ENCODE results near the gene EXOC3.

The EXOC3 gene

DNA sequence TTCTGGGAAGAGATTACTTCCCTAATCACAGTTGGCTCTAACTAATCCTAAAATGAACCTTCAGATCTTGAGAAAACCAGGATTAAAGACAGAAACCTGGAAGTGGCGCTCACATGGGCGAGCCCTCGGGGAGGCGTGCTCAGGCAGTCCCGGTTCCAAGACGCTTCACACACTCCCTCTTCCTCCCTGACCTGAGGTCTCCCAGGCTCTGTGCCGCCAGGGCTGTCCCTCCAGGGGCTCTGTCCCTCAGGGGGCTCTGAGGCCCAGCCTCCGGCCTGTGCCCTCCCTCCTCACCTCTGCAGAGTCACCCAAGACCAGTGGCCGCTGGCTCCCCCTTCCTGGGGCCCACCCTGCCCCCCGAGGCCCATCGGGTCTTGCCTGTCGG is 71.1 kb downstream of the EXOC3 start:
- no peak overlapping the region for H3K27ac ChIP-seq (ENCODE audit: insufficient read depth, low read length, poor library complexity, severe bottlenecking)
- no peaks in the 10 kb centered on the region for H3K9me3 ChIP-seq (ENCODE audit: control insufficient read depth, low read length)
- H3K36me3 ChIP-seq (ENCODE audit: control insufficient read depth, insufficient read depth, low read length): no peaks in the 10 kb centered on the region
- H3K4me1 ChIP-seq (ENCODE audit: control insufficient read depth, insufficient read depth, low read length, poor library complexity, severe bottlenecking): no peaks in the 10 kb centered on the region
- no peaks in the 10 kb centered on the region for H3K27me3 ChIP-seq (replicated peaks; ENCODE audit: control insufficient read depth, insufficient read depth, low read length, poor library complexity, severe bottlenecking)
- DNase-seq: no peak
- H3K4me3 ChIP-seq (ENCODE audit: insufficient read depth, low read depth, low read length, poor library complexity, severe bottlenecking): no peak overlapping the region

DNA sequence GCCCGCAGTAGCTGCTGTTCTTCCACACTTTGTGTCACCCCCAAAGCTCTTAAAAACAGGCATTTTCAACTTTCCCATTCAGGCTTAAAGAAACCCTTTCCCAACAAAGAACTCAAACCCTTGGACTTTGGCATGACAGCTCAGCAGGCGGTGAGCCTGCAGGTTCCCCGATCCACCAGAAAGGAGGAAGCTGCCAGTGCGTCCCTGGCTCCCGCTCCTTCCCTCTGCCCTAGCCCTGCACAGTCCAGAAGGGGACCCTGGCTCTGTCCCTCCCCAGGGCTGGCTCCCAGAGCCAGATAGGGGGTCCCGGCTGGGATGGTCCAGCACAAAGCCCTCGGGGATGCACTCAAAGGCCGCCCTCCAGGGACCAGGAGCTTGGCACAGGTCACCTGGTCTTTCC is 71.7 kb downstream of the EXOC3 start:
- no peaks in the 10 kb centered on the region for H3K9me3 ChIP-seq (ENCODE audit: control insufficient read depth, low read length)
- H3K27me3 ChIP-seq (replicated peaks; ENCODE audit: control insufficient read depth, insufficient read depth, low read length, poor library complexity, severe bottlenecking): peaks cover 2% of the 10 kb centered on the region
- H3K4me3 ChIP-seq (ENCODE audit: insufficient read depth, low read depth, low read length, poor library complexity, severe bottlenecking): no peak overlapping the region
- H3K27ac ChIP-seq (ENCODE audit: insufficient read depth, low read length, poor library complexity, severe bottlenecking): no peak overlapping the region
- DNase-seq: no peak
- no peaks in the 10 kb centered on the region for H3K36me3 ChIP-seq (ENCODE audit: control insufficient read depth, insufficient read depth, low read length)
- H3K4me1 ChIP-seq (ENCODE audit: control insufficient read depth, insufficient read depth, low read length, poor library complexity, severe bottlenecking): no peaks in the 10 kb centered on the region

DNA sequence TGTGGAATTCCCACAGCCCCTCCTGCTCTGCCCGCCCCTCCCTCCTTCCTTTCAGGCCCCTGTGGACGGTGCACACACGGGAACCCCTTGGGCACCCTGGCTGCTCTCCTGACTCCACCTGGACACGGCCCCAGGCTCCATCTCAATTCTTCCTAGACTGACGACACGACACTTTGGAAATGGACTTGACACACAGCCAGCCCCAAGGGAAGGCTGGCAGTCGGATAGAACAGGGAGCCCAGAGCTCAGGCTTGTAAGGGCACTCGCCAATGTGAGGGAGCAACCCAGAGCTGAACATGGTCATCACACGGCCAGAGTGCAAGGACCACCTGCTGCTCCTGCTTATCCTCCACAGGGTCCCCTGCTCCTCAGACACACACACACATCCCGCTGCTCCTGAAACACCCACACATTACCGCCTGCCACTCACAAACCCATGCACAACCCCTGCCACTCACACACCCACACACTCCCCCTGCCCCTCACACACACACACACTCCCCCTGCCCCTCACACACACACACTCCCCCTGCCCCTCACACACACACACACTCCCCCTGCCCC is 72.4 kb downstream of the EXOC3 start:
- H3K4me1 ChIP-seq (ENCODE audit: control insufficient read depth, insufficient read depth, low read length, poor library complexity, severe bottlenecking): no peaks in the 10 kb centered on the region
- no peak overlapping the region for H3K27ac ChIP-seq (ENCODE audit: insufficient read depth, low read length, poor library complexity, severe bottlenecking)
- H3K27me3 ChIP-seq (replicated peaks; ENCODE audit: control insufficient read depth, insufficient read depth, low read length, poor library complexity, severe bottlenecking): peaks cover 7% of the 10 kb centered on the region
- H3K36me3 ChIP-seq (ENCODE audit: control insufficient read depth, insufficient read depth, low read length): no peaks in the 10 kb centered on the region
- DNase-seq: no peak
- H3K9me3 ChIP-seq (ENCODE audit: control insufficient read depth, low read length): no peaks in the 10 kb centered on the region
- no peak overlapping the region for H3K4me3 ChIP-seq (ENCODE audit: insufficient read depth, low read depth, low read length, poor library complexity, severe bottlenecking)

DNA sequence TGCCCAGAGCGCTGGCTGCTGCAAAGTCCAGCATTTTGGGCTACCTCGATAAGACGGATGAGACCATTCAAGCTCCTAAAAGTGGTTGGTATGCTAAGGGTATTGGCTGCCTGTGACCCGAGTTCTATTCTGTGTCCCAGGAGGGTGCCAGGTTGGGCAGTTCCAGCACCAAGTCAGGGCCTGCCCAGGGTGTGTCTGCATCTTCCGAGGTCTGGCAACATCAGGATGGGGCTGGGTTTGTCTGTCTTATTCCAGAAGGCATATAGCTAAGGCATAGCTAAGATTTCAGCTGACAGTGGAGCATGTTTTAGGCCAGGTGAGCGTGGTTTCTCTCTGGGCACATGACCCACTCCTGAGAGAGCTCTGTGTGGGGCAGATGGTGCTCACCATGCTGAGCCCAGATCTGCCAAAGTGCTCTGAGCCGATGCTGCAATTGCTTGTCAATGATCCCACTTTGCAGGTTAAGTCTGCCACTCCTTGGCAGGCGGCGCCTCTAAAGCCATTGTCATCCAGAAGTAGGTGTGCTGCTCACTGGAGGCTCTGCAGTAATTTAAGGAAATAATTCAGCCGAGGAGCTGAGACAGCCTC is 73.5 kb downstream of the EXOC3 start:
- no peaks in the 10 kb centered on the region for H3K4me1 ChIP-seq (ENCODE audit: control insufficient read depth, insufficient read depth, low read length, poor library complexity, severe bottlenecking)
- H3K9me3 ChIP-seq (ENCODE audit: control insufficient read depth, low read length): no peaks in the 10 kb centered on the region
- DNase-seq: no peak
- H3K27me3 ChIP-seq (replicated peaks; ENCODE audit: control insufficient read depth, insufficient read depth, low read length, poor library complexity, severe bottlenecking): peaks cover 10% of the 10 kb centered on the region
- no peaks in the 10 kb centered on the region for H3K36me3 ChIP-seq (ENCODE audit: control insufficient read depth, insufficient read depth, low read length)
- H3K27ac ChIP-seq (ENCODE audit: insufficient read depth, low read length, poor library complexity, severe bottlenecking): no peak overlapping the region
- H3K4me3 ChIP-seq (ENCODE audit: insufficient read depth, low read depth, low read length, poor library complexity, severe bottlenecking): no peak overlapping the region

Measured in effector memory CD4-positive, alpha-beta T cell (primary cell).